H1 (cell line): ENCODE measurements around the gene BRD4.

Experiments used
- PHF8 ChIP-seq: fragments of 200-600 bp; sonication (generic); conservative IDR thresholded peaks from 2 replicates; pipeline ENCODE4 v1.7.1; 2012; ENCODE audit warnings: low read depth, mild to moderate bottlenecking, inconsistent platforms, low read length, moderate library complexity
- TF ChIP-seq, protein P1 (sequence below): IDR thresholded peaks from 2 replicates; pipeline ENCODE4 v1.6.1; 2012; ENCODE audit warnings: inconsistent platforms

DNA sequence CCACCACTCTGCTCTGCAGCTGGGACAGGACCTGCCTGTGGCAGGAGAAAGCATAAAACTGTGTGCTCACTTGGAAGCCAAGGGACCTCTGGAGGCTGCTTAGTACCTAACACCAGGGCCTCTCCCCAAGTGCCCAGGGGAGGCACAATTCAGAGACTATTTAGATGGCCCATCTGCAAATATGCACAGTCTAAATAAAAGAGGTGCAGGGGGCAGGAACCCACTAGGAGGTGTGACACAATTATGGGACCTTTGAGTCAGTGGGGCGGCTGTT lies 67.5 kb downstream of the BRD4 start:
- TF ChIP-seq, protein P1, sequence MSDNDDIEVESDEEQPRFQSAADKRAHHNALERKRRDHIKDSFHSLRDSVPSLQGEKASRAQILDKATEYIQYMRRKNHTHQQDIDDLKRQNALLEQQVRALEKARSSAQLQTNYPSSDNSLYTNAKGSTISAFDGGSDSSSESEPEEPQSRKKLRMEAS, result no peak
- TF ChIP-seq PHF8, result no peak
